Inferior parietal cortex (tissue), 1 donor: ENCODE measurements around the gene CLCC1.

Experiments used
- DNase-seq: peaks from one replicate; pipeline ENCODE4 v3.0.0-alpha.2; 2016; ENCODE audit errors: extremely low spot score

Gene CLCC1

DNA sequence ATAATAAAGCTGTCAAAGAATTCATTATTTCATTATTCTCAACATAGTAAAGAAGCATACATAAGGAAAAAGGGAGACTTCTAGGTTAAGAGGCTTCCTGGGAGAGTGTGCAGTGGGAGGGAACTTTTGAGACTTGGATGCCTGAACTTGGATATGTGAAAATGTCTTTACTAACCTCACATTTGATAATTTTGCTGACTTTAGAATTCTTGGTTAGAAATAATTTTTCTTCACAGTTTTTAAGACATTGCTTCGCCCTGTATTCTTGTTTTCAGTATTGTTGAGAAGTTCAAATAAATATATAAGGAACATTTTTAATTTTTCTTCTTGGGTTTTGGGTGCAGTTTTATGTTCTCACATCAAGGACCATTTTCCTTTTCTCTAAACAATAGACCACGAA lies 46.5 kb downstream of the CLCC1 start:
- no peak for DNase-seq
